Inferior parietal cortex (tissue), 1 donor: ENCODE results near the gene IGFBP6.

Experiments
- DNase-seq: peaks from one replicate; pipeline ENCODE4 v3.0.0-alpha.2; 2016; ENCODE audit errors: extremely low spot score

Gene IGFBP6, protein sequence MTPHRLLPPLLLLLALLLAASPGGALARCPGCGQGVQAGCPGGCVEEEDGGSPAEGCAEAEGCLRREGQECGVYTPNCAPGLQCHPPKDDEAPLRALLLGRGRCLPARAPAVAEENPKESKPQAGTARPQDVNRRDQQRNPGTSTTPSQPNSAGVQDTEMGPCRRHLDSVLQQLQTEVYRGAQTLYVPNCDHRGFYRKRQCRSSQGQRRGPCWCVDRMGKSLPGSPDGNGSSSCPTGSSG

DNA sequence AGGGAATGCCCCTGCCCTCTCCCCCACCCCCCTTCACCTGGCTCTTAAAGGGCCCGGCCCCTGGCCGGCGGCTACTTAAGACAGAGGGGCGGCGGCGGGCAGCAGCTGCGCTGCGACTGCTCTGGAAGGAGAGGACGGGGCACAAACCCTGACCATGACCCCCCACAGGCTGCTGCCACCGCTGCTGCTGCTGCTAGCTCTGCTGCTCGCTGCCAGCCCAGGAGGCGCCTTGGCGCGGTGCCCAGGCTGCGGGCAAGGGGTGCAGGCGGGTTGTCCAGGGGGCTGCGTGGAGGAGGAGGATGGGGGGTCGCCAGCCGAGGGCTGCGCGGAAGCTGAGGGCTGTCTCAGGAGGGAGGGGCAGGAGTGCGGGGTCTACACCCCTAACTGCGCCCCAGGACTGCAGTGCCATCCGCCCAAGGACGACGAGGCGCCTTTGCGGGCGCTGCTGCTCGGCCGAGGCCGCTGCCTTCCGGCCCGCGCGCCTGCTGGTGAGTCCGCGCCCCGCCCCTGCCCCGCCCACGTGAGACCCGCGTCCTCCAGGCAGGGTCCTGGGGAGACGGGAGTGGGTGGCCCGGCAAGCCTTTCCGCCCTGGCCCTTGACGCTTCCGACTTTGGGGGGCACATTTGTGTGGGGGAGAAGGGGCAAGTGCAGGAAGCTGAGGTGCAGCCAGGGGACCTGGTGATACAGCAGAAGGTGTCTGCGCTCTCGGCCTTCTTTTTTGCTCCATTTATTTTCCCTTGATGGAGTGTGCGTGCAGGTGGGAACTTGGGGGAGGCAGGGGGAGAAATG lies at the start of gene IGFBP6:
TSS of gene IGFBP6 (plus strand) at position 104 of the 790 bp plus-strand sequence. CDS start at position 155, 51 bp downstream.
- DNase-seq: no peak

DNA sequence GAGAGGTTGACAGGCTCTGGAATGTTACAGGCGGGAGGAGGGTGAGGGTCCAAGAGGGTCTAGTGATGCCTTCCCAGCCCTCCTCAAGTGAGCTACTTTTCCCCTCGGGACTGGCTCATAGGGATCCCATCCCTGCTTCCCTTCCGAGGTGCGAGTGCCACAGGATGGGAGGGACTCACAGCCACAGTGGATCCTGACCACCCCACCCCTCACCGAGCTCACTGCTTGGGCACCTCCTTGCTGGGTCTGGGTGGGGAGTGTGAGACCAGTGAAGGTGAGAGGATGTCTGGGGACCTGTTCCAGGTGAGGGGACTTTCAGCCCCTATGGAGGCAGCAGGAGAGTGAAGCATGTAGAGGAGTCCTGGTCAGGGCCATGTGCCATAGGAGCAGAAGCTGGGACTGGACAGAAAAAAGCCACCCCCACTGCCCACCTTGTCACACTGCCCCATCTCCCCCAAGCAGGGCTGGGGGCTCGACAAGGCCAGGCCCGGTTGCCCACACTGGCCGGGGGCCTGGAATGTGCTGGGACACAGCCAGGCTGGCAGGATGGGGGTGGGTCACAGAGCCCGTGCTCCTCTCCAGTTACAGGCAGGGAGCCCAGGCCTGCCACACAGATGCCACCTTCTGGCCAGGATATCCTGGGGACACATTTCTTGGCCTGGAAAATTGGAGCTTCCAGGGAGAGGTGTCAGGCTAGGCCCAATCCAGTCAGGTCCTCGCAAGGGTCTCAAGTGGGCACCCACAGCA lies 49.3 kb upstream of the IGFBP6 start:
- peak; percentile 55 for DNase-seq

DNA sequence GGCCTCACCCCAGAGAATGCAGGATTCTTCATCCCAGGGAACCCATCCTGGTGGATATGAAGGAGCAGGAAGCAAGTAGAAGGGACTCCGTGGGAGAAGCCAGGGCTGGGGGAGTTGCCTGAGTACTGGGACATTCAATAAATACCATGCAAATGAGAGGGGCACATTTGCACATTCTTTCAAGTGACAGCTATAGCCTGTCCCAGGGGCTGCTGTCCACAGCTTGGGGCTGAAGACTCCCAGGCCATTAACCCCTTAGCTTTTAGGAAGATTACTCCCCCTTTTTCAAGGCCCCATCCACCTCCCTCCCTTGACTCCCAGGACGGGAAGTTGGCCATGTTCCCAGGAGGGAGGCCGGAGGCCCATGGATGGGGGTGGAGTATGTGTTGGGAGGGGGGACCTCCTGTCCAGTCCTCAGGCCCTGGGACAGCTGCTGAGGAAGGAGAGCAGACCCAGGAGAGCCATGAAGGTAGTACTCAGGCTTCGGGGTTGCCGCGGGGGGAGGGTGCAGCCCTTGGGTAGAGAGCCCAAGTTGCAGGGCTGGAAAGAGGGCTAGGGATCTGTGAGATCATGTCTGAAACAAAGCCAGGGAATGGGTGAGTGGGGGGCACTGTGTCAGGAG lies 48.6 kb upstream of the IGFBP6 start:
- no peak for DNase-seq

DNA sequence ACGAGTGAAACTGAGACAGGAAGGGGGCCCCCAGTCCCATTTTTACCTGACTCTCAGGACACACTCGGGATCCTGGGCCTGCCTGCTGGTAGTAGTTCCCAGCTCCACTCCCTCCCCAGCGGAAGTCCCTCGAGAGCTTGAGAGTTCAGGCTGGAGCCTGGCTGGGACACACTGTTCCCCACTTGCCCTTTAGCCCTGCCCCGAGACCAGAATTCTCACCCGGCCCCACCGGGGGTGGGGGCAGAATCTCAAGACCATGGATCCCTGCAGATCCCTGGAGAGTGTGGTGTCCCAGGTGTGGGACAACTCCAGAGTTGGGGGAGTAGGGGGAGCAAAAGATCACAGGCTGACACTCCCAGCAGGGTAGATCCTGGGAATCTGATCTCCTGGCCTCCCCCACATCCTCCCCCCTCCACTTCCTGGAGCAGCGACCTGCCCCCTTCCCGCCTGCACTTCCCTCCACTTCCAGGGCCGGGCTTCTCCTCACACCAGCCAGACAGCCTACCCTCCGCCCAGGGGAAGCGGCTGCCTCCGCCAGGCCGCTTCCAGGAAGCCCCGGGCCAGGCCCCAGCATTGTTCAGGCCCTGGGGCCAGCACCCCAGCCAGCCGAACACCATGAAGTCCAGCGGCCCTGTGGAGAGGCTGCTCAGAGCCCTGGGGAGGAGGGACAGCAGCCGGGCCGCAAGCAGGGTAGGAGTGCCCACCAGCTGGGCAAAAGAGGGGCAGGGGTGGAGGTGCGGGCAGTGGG lies 47.7 kb upstream of the IGFBP6 start, which contains the start of gene TNS2:
TSS of gene TNS2 (plus strand) at position 495 of the 748 bp plus-strand sequence. CDS start at position 616, 121 bp downstream.
- DNase-seq: no peak

DNA sequence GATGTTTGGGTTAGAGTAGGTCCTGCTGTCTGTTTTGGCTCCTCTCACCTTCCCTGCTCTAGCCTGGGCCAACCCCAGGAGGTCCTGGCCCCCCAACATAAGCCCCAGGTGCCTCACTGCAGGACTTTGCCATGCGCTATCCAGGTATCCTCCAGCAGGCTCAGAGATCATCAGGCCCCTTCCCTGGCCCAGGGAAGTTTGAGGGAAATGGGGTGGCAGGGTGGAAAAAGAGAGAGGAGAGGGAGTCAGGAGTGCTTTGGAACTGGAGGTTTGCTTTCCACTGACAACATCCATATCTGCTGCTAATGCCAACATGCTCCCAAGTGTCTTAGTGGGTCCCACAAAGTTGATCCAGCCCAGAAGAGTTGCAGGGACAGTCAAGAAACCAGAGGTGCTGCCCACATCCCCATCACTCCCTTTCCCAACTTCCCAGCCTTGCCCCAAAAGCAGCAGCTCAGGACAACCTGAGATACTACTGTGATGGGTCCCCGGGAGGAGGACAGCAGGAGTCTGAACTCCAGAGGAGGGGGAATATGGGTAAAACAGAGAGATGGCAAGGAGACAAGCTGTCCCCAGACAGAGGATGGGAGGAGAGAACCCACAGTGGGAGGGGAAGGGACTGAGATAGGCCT lies 46.9 kb upstream of the IGFBP6 start:
- peak; percentile 60 for DNase-seq

DNA sequence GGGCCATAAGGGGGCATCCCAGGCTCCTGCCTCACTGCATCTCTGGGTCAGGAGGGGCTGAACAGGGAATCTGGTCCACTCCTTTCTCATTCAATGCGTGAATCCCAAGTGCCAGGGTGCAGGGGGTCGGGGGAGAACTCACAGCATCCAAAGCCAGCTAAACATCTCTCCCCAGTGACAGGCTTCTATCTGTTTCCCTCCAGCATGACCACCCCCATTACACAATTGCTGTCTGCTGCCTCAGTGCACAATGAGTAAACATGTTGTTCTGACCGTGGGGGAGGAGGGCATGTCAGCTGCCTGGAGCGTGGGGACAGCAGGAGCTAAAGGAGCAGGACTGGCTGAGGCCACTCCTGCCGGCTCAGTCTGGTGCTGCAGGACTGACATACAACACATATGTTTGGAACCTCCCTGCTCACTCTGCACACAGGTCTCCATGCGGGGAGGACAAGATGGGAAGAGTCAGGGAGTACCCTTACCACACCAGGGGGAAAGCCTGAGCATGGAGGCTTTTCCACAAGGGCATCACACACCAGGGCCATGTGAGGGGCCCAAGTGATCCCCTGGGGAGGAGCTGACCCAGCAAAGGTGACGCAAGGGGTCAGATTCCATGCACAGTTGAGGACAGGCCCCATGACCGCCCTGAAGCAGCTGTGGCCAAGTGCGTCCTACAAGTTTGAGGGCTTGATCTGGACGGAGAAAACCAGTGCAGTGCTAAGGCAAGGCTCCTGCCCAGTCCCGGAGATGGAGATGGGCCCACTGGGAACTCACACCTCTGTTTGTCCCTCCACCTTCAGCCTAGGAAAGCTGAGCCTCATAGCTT lies 46.2 kb upstream of the IGFBP6 start:
- peak; percentile 87 for DNase-seq

DNA sequence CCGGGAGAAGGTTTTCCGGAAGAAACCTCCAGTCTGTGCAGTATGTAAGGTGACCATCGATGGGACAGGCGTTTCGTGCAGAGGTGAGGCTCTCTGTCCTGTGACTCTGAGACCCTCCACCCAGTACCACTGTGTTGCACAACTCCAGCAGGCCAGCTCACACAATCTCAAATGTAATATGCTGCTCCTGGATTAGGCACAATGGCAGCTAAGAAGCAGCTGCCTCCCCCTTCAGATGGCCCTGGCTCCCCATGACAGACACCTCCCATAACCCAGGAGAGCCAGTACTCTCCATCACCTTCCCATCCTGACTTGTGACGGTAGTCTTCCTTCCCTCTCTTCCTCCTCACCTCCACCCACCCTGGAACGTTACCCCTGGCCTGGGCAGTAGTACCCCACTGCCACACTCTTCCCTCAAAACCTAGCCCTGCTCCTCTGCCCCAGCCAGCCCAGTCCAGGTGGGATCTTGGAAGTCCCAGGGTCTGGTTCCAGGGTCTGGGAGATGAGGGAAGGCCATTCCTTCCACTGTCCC lies 45.5 kb upstream of the IGFBP6 start:
- DNase-seq: no peak

DNA sequence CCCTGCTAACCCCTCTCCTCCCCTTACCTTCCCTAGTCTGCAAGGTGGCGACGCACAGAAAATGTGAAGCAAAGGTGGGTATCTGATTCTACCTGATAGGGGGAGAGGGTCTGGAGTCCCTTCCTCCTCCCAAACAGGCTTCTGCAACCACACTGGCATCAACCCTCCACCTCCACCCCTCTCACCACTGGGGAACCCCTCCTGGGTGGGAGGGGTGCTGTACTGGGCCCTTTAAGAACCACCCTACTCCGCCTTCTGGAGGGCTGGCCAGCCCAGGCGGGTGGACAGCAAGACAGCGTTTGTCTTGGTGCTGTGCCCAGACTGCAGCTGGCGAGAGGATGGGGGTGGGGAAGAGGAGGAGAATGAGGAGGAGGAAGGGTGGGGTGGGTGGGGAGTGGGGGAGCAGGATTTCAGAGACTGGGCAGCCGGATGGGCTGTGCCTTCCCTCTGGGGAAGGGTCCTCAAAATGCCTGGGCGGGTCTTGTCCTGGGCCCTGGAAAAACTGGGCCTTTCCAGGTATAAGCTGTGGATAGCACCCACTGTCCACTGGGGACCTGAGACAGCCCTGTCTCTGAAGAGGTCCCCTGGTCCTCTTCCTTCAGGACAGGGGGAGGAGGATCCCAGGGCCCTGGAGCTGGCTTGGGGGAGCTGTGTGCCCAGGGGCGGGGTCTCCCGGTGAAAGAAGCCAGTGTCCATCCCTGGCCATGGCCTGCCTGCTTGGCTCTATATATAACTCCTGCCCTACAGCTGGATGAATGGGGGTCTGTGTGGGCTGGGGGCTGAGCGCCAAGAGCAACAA lies 44.8 kb upstream of the IGFBP6 start:
- peak; percentile 79 for DNase-seq

DNA sequence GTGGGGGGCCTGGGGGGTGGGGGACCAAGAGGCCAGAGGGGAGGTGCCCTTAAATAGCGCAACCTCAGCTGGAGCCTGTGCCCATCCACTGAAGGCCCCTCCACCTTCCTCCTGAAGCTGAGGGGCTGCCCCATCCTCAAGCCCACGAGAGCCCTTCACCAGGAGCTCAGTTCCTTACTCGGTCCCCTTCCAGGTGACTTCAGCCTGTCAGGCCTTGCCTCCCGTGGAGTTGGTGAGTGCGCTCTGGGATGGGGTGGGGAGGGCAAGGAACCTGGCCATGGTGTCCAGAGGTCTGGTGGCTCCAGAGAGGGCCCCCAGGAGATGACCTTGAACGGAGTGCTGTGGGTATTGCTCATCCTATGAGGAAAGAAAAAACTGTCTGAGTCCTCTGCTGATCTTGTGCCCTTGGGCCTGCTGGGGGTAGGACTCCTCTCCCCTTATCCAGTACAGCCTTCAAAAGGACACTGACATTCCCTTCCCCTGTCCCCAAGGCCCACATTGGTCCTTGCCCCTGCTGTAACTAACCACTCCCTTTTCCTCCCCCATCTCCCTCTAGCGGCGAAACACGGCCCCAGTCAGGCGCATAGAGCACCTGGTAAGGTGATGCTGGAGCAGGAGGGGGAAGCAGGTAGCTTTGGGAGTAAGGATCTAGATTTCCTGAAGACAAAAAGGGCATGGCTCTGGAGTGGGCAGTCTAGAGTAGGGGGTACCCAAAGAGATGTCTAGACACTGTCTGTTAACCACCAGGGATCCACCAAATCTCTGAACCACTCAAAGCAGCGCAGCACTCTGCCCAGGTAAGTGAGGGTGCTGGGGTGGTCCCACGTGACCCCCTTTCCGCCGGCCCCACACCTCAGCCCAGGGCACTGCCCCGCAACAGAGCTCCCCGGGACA lies 44.0 kb upstream of the IGFBP6 start:
- peak; percentile 58 for DNase-seq

DNA sequence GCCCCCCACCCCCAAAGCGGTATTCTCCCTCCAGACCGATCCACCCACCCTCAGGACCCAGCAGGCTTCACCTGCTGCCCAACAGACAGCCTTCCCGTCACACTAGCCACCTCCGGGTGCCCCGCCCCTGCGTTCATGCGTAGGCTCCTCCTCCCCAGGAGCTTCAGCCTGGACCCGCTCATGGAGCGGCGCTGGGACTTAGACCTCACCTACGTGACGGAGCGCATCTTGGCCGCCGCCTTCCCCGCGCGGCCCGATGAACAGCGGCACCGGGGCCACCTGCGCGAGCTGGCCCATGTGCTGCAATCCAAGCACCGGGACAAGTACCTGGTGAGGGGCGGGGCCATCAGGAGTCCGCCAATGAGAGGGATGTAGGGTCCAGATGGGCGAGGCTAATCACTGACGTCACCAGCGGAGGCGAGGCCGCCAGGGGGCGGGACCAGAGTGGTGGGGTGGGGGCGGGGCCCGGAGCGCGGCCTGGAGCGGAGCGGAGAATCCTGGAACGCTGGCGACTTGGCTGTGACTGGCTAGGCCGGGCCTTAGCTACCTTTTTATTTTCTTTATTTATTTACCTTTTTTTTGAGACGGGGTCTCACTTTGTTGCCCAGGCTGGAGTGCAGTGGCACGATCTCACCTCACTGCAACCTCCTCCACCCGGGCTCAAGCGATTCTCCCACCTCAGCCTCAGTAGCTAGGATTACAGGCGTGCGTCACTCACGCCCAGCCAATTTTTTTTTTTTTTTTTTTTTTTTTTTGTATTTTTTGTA lies 43.2 kb upstream of the IGFBP6 start:
- DNase-seq: peak; percentile 96

DNA sequence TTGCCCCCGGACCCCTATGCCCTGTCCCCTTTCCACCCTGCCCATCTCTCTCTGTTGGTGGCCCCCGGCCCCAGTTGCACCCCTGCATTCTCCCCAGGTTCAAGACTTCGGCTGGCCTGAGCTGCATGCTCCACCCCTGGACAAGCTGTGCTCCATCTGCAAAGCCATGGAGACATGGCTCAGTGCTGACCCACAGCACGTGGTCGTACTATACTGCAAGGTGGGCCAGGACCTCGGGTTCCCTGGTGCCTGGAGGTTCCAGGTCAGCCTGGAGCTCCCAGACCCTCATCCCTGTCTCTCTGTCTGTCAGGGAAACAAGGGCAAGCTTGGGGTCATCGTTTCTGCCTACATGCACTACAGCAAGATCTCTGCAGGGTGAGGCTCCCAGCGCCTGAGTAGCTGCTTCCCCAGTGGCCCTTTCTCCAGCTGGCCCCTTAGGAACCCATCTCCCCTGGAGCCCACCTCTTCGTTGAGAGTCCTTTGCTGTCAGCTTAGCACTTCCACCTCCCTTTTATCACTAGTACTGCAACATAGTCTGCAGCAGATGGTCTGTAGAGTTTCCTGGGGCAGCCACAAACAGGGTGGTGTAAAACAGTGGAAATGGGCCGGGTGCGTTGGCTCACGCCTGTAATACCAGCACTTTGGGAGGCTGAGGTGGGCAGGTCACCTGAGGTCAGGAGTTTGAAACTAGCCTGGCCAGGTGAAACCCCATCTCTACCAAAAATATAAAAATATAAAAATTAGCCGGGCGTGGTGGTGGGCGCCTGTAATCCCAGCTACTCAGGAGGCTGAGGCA lies 41.8 kb upstream of the IGFBP6 start:
- DNase-seq: no peak

DNA sequence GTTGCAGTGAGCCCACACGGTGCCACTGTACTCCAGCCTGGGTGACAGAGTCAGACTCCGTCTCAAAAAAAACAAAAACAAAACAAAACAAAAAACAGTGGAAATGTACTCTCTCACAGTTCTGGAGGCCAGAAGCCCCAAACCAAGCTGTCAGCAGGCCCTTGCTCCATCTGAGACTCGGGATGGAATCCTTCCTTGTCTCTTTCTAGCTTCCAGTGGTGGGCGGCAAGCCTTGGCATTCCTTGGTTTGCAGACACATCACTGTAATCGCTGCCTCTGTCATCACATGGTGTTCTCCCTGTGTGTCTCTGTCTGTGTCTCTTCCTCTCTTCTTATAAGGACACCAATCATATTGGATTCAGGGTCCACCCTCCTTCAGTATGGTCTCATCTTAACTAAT lies 41.2 kb upstream of the IGFBP6 start:
- no peak for DNase-seq

DNA sequence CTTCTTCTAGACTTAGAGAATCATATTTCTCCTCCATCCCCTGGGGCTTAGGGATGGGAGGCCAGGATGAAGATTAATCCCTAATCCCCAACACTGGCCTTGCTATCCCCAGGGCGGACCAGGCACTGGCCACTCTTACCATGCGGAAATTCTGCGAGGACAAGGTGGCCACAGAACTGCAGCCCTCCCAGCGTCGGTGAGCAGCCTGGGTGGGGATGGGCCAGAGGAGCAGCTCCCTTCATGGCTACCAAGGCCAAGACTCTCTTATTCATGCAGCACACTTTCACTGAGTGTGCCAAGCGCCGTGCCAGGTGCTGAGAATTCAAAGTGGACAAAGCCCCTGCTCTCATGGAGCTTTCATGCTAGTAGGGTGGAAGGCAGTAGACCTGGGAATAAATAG lies 40.6 kb upstream of the IGFBP6 start:
- DNase-seq: no peak

DNA sequence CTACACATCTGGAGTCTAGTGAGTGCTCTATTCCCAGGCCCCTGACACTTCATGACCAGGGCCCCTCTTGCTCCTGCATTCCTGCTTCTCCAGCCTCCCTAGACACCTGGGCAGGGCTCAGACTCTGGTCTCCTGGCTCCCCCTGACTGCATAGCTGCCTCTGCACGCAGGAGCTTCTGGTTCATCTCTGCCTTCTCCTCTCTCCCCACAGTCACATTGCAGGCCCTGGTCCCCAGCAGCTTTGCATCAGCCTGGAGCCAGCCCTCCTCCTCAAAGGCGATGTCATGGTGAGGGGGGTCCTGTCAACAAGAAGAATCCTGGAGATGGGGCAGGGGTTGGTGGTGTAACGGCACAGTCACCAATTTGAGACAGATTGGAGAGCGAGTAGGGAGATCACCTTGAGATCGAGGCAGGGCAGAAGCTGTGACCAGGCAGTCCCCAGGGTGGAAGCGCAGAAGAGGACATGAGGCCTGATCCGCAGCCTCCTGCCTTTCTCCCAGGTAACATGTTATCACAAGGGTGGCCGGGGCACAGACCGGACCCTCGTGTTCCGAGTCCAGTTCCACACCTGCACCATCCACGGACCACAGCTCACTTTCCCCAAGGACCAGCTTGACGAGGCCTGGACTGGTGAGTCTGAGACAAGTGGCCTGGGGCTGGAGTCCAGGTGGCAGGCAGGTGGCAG lies 39.5 kb upstream of the IGFBP6 start:
- DNase-seq: no peak

DNA sequence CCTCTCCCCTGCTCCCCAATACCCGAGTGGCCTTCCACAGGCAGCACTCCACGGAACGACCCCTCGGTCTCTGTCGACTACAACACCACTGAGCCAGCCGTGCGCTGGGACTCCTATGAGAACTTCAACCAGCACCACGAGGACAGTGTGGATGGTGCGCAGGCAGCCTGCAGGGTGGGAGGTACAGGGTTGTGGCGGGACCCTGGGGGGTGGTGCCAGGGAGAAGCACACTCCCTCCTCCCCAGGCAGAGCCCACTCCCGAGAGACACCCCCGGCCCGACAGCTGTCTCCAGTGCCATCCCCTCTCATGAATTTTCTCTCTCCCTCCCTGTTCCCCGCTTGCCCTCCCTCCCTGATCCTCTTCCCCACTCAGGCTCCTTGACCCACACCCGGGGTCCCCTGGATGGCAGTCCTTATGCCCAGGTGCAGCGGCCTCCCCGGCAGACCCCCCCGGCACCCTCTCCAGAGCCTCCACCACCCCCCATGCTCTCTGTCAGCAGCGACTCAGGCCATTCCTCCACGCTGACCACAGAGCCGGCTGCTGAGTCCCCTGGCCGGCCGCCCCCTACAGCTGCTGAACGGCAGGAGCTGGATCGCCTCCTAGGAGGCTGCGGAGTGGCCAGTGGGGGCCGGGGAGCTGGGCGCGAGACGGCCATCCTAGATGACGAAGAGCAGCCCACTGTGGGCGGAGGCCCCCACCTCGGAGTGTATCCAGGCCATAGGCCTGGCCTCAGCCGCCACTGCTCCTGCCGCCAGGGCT lies 38.6 kb upstream of the IGFBP6 start:
- DNase-seq: no peak
